Measurements from ENCODE around the gene OST4.

- TF ChIP-seq EZH2phosphoT487 (IDR thresholded peaks at IDR 0.05) (no peak), CTCF (IDR thresholded peaks at IDR 0.05) (no peak), EZH2 (IDR thresholded peaks at IDR 0.05) (no peak)
These were observed 4.1 kb downstream of the OST4 start for GRCh38 chr2:27067385-27067784.
